WTC11 (cell line): ENCODE results near the gene ZBTB4. TPM values are rescaled to one million over a fixed set of nuclear protein-coding genes. Genes with fewer than 3 reads are reported as not detected.

ENCODE experiments used
- CREB1 ChIP-seq: sonication (generic); formaldehyde crosslinking; IDR thresholded peaks from 2 replicates; pipeline ENCODE4 v1.8.0; 2023; ENCODE audit warnings: mild to moderate bottlenecking, missing genetic modification reagents
- EMX1 ChIP-seq: fragments of 250-450 bp; sonication (Bioruptor Pico); IDR thresholded peaks from 2 replicates; pipeline ENCODE4 v1.8.0; 2021; ENCODE audit warnings: mild to moderate bottlenecking
- ESRRA ChIP-seq: sonication (generic); formaldehyde crosslinking; IDR thresholded peaks from 2 replicates; pipeline ENCODE4 v1.8.1; 2022; ENCODE audit warnings: mild to moderate bottlenecking, missing genetic modification reagents, borderline replicate concordance
- ETV6 ChIP-seq: sonication (generic); formaldehyde crosslinking; IDR thresholded peaks from 2 replicates; pipeline ENCODE4 v1.8.1; 2022; ENCODE audit warnings: mild to moderate bottlenecking, missing genetic modification reagents
- FOXJ3 ChIP-seq: sonication (generic); formaldehyde crosslinking; IDR thresholded peaks from 2 replicates; pipeline ENCODE4 v1.9.0; 2021; ENCODE audit warnings: missing genetic modification reagents, mild to moderate bottlenecking, borderline replicate concordance
- FOXP1 ChIP-seq: sonication (generic); formaldehyde crosslinking; IDR thresholded peaks from 2 replicates; pipeline ENCODE4 v1.8.0; 2022; ENCODE audit warnings: missing genetic modification reagents, mild to moderate bottlenecking, moderate library complexity, borderline replicate concordance
- HMGA2 ChIP-seq: fragments of 250-450 bp; sonication (Bioruptor Pico); IDR thresholded peaks from 2 replicates; pipeline ENCODE4 v1.4.0; 2021; ENCODE audit warnings: mild to moderate bottlenecking, moderate library complexity
- KAT7 ChIP-seq: sonication (generic); formaldehyde crosslinking; IDR thresholded peaks from 2 replicates; pipeline ENCODE4 v1.8.1; 2023; ENCODE audit warnings: missing genetic modification reagents, mild to moderate bottlenecking, borderline replicate concordance
- MYBL2 ChIP-seq: sonication (generic); formaldehyde crosslinking; IDR thresholded peaks from 2 replicates; pipeline ENCODE4 v1.8.1; 2023; ENCODE audit warnings: mild to moderate bottlenecking, moderate library complexity, missing genetic modification reagents
- NFATC4 ChIP-seq: fragments of 250-450 bp; sonication (Bioruptor Pico); IDR thresholded peaks from 2 replicates; pipeline ENCODE4 v1.9.0; 2021; ENCODE audit warnings: mild to moderate bottlenecking
- NR2C2 ChIP-seq: sonication (generic); formaldehyde crosslinking; IDR thresholded peaks from 2 replicates; pipeline ENCODE4 v1.8.0; 2022; ENCODE audit warnings: mild to moderate bottlenecking, missing genetic modification reagents
- SMAD3 ChIP-seq: sonication (generic); formaldehyde crosslinking; IDR thresholded peaks from 2 replicates; pipeline ENCODE4 v1.8.0; 2022; ENCODE audit warnings: missing genetic modification reagents, mild to moderate bottlenecking, borderline replicate concordance
- SP1 ChIP-seq: sonication (generic); formaldehyde crosslinking; conservative IDR thresholded peaks from 2 replicates; pipeline ENCODE4 v1.8.1; 2022; ENCODE audit warnings: missing genetic modification reagents
- TEAD4 ChIP-seq: sonication (generic); formaldehyde crosslinking; IDR thresholded peaks from 2 replicates; pipeline ENCODE4 v1.8.0; 2022; ENCODE audit warnings: mild to moderate bottlenecking, missing genetic modification reagents
- TP53 ChIP-seq: sonication (generic); formaldehyde crosslinking; IDR thresholded peaks from 2 replicates; pipeline ENCODE4 v1.8.1; 2023; ENCODE audit warnings: mild to moderate bottlenecking, missing genetic modification reagents
- ZNF219 ChIP-seq: sonication (generic); formaldehyde crosslinking; IDR thresholded peaks from 2 replicates; pipeline ENCODE4 v1.8.0; 2023; ENCODE audit warnings: missing genetic modification reagents, mild to moderate bottlenecking, borderline replicate concordance
- ZNF317 ChIP-seq: sonication (generic); formaldehyde crosslinking; IDR thresholded peaks from 2 replicates; pipeline ENCODE4 v1.8.1; 2023; ENCODE audit warnings: low read depth, mild to moderate bottlenecking, moderate library complexity, missing genetic modification reagents, borderline replicate concordance
- ZNF396 ChIP-seq: fragments of 250-450 bp; sonication (Bioruptor Pico); IDR thresholded peaks from 2 replicates; pipeline ENCODE4 v1.8.0; 2021; ENCODE audit warnings: mild to moderate bottlenecking, moderate library complexity, borderline replicate concordance
- ZNF416 ChIP-seq: fragments of 250-450 bp; sonication (Bioruptor Pico); IDR thresholded peaks from 2 replicates; pipeline ENCODE4 v1.9.0; 2021; ENCODE audit warnings: mild to moderate bottlenecking, inconsistent platforms
- ZNF423 ChIP-seq: fragments of 250-450 bp; sonication (Bioruptor Pico); IDR thresholded peaks from 2 replicates; pipeline ENCODE4 v2.1.2; 2022; ENCODE audit warnings: mild to moderate bottlenecking, moderate library complexity
- ZNF671 ChIP-seq: fragments of 250-450 bp; sonication (Bioruptor Pico); IDR thresholded peaks from 2 replicates; pipeline ENCODE4 v1.8.0; 2021; ENCODE audit warnings: mild to moderate bottlenecking
- total RNA-seq: library from RNA; stranded (reverse); gene quantifications from 3 replicates; pipeline ENCODE4 v1.2.3, GENCODE V29; 2021
- TF ChIP-seq, protein P1 (sequence below): sonication (generic); formaldehyde crosslinking; IDR thresholded peaks from 2 replicates; pipeline ENCODE4 v1.8.1; 2022; ENCODE audit warnings: low read depth, missing genetic modification reagents, borderline replicate concordance
- TF ChIP-seq, protein P2 (sequence below): sonication (generic); formaldehyde crosslinking; IDR thresholded peaks from 2 replicates; pipeline ENCODE4 v1.8.1; 2023; ENCODE audit warnings: mild to moderate bottlenecking, missing genetic modification reagents, moderate library complexity
- TF ChIP-seq, protein P3 (sequence below): fragments of 250-450 bp; sonication (Bioruptor Pico); IDR thresholded peaks from 2 replicates; pipeline ENCODE4 v1.9.0; 2021; ENCODE audit warnings: moderate library complexity, mild to moderate bottlenecking, inconsistent platforms, borderline replicate concordance
- TF ChIP-seq, protein P4 (sequence below): sonication (generic); formaldehyde crosslinking; IDR thresholded peaks from 2 replicates; pipeline ENCODE4 v1.8.0; 2022; ENCODE audit warnings: mild to moderate bottlenecking, missing genetic modification reagents
- TF ChIP-seq, protein P5 (sequence below): sonication (generic); formaldehyde crosslinking; IDR thresholded peaks from 2 replicates; pipeline ENCODE4 v1.8.1; 2022; ENCODE audit warnings: low read depth, mild to moderate bottlenecking, moderate library complexity, missing genetic modification reagents, borderline replicate concordance
- TF ChIP-seq, protein P6 (sequence below): sonication (generic); formaldehyde crosslinking; IDR thresholded peaks from 2 replicates; pipeline ENCODE4 v1.8.0; 2022; ENCODE audit warnings: mild to moderate bottlenecking, missing genetic modification reagents
- TF ChIP-seq, protein P7 (sequence below): sonication (generic); formaldehyde crosslinking; IDR thresholded peaks from 2 replicates; pipeline ENCODE4 v1.8.0; 2022; ENCODE audit warnings: mild to moderate bottlenecking, missing genetic modification reagents

Gene ZBTB4
- total RNA-seq, 1 experiment from 2014 or later, result 14.6 TPM

DNA sequence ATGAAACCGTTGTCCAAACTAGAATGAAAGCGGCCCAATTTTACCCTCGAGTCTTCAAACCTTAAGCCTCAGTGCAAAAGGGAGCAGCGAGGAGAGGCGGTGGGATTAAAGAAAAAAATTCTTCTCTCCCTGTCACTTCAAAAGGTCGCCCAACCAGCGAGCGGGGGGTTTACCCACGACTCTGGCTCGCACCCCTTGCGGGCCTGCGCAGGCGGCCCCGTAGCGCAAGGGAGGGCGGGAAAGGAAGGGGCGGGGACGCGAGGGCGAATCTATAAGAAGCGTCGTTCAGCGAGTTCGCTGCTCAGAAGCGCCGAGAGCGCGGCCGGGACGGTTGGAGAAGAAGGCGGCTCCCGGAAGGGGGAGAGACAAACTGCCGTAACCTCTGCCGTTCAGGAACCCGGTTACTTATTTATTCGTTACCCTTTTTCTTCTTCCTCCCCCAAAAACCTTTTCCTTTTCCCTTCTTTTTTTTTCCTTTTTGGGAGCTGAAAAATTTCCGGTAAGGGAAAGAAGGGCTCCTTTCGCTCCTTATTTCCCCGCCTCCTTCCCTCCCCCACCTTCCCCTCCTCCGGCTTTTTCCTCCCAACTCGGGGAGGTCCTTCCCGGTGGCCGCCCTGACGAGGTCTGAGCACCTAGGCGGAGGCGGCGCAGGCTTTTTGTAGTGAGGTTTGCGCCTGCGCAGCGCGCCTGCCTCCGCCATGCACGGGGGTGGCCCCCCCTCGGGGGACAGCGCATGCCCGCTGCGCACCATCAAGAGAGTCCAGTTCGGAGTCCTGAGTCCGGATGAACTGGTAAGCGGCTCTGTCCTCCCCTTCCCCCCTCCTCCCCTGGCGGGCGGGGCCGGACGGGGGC lies 4.9 kb upstream of the ZBTB4 start, which contains the start of gene POLR2A (continued):
- TF ChIP-seq, protein P1, sequence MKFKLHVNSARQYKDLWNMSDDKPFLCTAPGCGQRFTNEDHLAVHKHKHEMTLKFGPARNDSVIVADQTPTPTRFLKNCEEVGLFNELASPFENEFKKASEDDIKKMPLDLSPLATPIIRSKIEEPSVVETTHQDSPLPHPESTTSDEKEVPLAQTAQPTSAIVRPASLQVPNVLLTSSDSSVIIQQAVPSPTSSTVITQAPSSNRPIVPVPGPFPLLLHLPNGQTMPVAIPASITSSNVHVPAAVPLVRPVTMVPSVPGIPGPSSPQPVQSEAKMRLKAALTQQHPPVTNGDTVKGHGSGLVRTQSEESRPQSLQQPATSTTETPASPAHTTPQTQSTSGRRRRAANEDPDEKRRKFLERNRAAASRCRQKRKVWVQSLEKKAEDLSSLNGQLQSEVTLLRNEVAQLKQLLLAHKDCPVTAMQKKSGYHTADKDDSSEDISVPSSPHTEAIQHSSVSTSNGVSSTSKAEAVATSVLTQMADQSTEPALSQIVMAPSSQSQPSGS, result no peak
- TF ChIP-seq, protein P2, sequence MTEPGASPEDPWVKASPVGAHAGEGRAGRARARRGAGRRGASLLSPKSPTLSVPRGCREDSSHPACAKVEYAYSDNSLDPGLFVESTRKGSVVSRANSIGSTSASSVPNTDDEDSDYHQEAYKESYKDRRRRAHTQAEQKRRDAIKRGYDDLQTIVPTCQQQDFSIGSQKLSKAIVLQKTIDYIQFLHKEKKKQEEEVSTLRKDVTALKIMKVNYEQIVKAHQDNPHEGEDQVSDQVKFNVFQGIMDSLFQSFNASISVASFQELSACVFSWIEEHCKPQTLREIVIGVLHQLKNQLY, result no peak
- TF ChIP-seq, protein P3, sequence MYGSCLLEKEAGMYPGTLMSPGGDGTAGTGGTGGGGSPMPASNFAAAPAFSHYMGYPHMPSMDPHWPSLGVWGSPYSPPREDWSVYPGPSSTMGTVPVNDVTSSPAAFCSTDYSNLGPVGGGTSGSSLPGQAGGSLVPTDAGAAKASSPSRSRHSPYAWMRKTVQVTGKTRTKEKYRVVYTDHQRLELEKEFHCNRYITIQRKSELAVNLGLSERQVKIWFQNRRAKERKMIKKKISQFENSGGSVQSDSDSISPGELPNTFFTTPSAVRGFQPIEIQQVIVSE (CRISPR knock-in tag), result 0 out of 2 replicates have a peak, but pooled peaks have one; percentile 65
- TF ChIP-seq, protein P4, sequence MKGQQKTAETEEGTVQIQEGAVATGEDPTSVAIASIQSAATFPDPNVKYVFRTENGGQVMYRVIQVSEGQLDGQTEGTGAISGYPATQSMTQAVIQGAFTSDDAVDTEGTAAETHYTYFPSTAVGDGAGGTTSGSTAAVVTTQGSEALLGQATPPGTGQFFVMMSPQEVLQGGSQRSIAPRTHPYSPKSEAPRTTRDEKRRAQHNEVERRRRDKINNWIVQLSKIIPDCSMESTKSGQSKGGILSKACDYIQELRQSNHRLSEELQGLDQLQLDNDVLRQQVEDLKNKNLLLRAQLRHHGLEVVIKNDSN (CRISPR knock-in tag), result peak; percentile 57
- TF ChIP-seq EMX1 (CRISPR knock-in tag) (0 out of 2 replicates have a peak, but pooled peaks have one; percentile 76), CREB1 (CRISPR knock-in tag) (no peak), FOXP1 (CRISPR knock-in tag) (peak; percentile 63; the same call in 1 of the 2 replicates), ZNF317 (CRISPR knock-in tag) (0 out of 2 replicates have a peak, but pooled peaks have one; percentile 33), ESRRA (CRISPR knock-in tag) (peak; percentile 64; the same call in 1 of the 2 replicates), HMGA2 (peak; percentile 40), ZNF671 (CRISPR knock-in tag) (0 out of 2 replicates have a peak, but pooled peaks have one; percentile 70), TP53 (CRISPR knock-in tag) (0 out of 2 replicates have a peak, but pooled peaks have one; percentile 45), TEAD4 (CRISPR knock-in tag) (peak; percentile 43; the same call in 1 of the 2 replicates), MYBL2 (peak; percentile 86; the same call in 1 of the 2 replicates), NFATC4 (CRISPR knock-in tag) (no peak), SP1 (CRISPR knock-in tag) (peak; percentile 91), ETV6 (CRISPR knock-in tag) (peak; percentile 7), ZNF219 (CRISPR knock-in tag) (peak; percentile 65; the same call in 1 of the 2 replicates), FOXJ3 (CRISPR knock-in tag) (no peak), KAT7 (CRISPR knock-in tag) (no peak), SMAD3 (CRISPR knock-in tag) (peak; percentile 62; the same call in 1 of the 2 replicates), NR2C2 (no peak; the same call in 1 of the 2 replicates), ZNF416 (peak; percentile 96), ZNF396 (CRISPR knock-in tag) (no peak), ZNF423 (CRISPR knock-in tag) (no peak)
- TF ChIP-seq, protein P5, sequence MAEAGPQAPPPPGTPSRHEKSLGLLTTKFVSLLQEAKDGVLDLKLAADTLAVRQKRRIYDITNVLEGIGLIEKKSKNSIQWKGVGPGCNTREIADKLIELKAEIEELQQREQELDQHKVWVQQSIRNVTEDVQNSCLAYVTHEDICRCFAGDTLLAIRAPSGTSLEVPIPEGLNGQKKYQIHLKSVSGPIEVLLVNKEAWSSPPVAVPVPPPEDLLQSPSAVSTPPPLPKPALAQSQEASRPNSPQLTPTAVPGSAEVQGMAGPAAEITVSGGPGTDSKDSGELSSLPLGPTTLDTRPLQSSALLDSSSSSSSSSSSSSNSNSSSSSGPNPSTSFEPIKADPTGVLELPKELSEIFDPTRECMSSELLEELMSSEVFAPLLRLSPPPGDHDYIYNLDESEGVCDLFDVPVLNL, result peak; percentile 92; the same call in 1 of the 2 replicates
- TF ChIP-seq, protein P6, sequence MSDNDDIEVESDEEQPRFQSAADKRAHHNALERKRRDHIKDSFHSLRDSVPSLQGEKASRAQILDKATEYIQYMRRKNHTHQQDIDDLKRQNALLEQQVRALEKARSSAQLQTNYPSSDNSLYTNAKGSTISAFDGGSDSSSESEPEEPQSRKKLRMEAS (CRISPR knock-in tag), result peak; percentile 71
- TF ChIP-seq, protein P7, sequence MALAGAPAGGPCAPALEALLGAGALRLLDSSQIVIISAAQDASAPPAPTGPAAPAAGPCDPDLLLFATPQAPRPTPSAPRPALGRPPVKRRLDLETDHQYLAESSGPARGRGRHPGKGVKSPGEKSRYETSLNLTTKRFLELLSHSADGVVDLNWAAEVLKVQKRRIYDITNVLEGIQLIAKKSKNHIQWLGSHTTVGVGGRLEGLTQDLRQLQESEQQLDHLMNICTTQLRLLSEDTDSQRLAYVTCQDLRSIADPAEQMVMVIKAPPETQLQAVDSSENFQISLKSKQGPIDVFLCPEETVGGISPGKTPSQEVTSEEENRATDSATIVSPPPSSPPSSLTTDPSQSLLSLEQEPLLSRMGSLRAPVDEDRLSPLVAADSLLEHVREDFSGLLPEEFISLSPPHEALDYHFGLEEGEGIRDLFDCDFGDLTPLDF (CRISPR knock-in tag), result no peak
